OCI-LY7 (cell line): ENCODE data around the gene KRTAP10-8. TPM values are rescaled to one million over a fixed set of nuclear protein-coding genes. Genes with fewer than 3 reads are reported as not detected.
"Not testable (repeated sequence)": the region's sequence is repeated elsewhere in the genome, so short reads cannot be mapped to it uniquely, and the experiment has no call there.

ENCODE experiments used
- BruUV-seq: library from RNA; stranded (reverse); fragments of 400-500 nt; replicated peaks from 2 replicates; lab custom pipeline; 2021; lab: Mats Ljungman, UMichigan
- CTCF ChIA-PET: fragments of 300-600 bp; sonication (Branson Sonifier 250); formaldehyde crosslinking; loops from one replicate; lab custom pipeline; 2022; ENCODE audit warnings: antibody characterized with exemption; ENCODE audit not compliant: unreplicated experiment; lab: Charles Lee
- POLR2A ChIA-PET: fragments of 300-600 bp; sonication (Branson Sonifier 250); formaldehyde crosslinking; loops from one replicate; lab custom pipeline; 2022; ENCODE audit warnings: antibody characterized with exemption; lab: Charles Lee
- DNase-seq: peaks from one replicate; pipeline ENCODE4 v3.0.0-alpha.2; 2015; ENCODE audit warnings: low spot score
- H2AFZ ChIP-seq: fragments of 200-600 bp; sonication (generic), shearing (Covaris generic); 2 replicates; pipeline ENCODE4 v1.6.1; 2014; ENCODE audit warnings: mild to moderate bottlenecking, antibody characterized with exemption, low read length, moderate library complexity
- H3K27ac ChIP-seq: fragments of 200-600 bp; sonication (generic); 2 replicates; pipeline ENCODE4 v1.5.1; 2014; ENCODE audit warnings: mixed run types, low read depth, mild to moderate bottlenecking, moderate library complexity, low read length, inconsistent platforms; ENCODE audit not compliant: poor library complexity, severe bottlenecking
- H3K36me3 ChIP-seq: fragments of 200-600 bp; sonication (generic); 2 replicates; pipeline ENCODE4 v1.6.1; 2014; ENCODE audit warnings: mild to moderate bottlenecking, antibody characterized with exemption, low read length, moderate library complexity, mixed read lengths; ENCODE audit not compliant: insufficient read depth
- H3K4me1 ChIP-seq: fragments of 200-600 bp; sonication (generic); 2 replicates; pipeline ENCODE4 v1.5.1; 2014; ENCODE audit warnings: mild to moderate bottlenecking, low read length; ENCODE audit not compliant: insufficient read depth, poor library complexity, severe bottlenecking
- H3K4me2 ChIP-seq: fragments of 200-600 bp; sonication (generic); 2 replicates; pipeline ENCODE4 v1.6.1; 2014; ENCODE audit warnings: mild to moderate bottlenecking, low read length
- H3K4me3 ChIP-seq: fragments of 200-600 bp; sonication (generic); 2 replicates; pipeline ENCODE4 v1.5.1; 2014; ENCODE audit warnings: mild to moderate bottlenecking, low read depth, low read length; ENCODE audit not compliant: poor library complexity, severe bottlenecking
- H3K79me2 ChIP-seq: fragments of 200-600 bp; sonication (generic); 2 replicates; pipeline ENCODE4 v1.6.1; 2016; ENCODE audit warnings: low read depth, mild to moderate bottlenecking, low read length, moderate library complexity, mixed read lengths; ENCODE audit not compliant: insufficient read depth
- H3K9me2 ChIP-seq: fragments of 200-600 bp; sonication (generic); 2 replicates; pipeline ENCODE4 v1.6.1; 2016; ENCODE audit warnings: mild to moderate bottlenecking, low read length, mixed read lengths; ENCODE audit not compliant: insufficient read depth
- H3K9me3 ChIP-seq: fragments of 200-600 bp; sonication (generic); 2 replicates; pipeline ENCODE4 v1.6.1; 2014; ENCODE audit warnings: mild to moderate bottlenecking, mixed run types, low read length, mixed read lengths
- H4K20me1 ChIP-seq: fragments of 200-600 bp; sonication (generic); 2 replicates; pipeline ENCODE4 v1.6.1; 2014; ENCODE audit warnings: mild to moderate bottlenecking, antibody characterized with exemption, low read length, moderate library complexity, mixed read lengths; ENCODE audit not compliant: insufficient read depth
- CTCF ChIP-seq: fragments of 200-600 bp; sonication (generic); conservative IDR thresholded peaks from 2 replicates; pipeline ENCODE4 v1.5.1; 2014; ENCODE audit warnings: mild to moderate bottlenecking, antibody characterized with exemption, low read length, moderate library complexity, mixed read lengths
- EZH2phosphoT487 ChIP-seq: fragments of 200-600 bp; sonication (generic); IDR thresholded peaks from 2 replicates; pipeline ENCODE4 v1.6.1; 2018; ENCODE audit warnings: low read depth, borderline replicate concordance, mild to moderate bottlenecking, mixed run types, antibody characterized with exemption, low read length, moderate library complexity, mixed read lengths
- intact Hi-C: fragments of 100-400 bp; cut with micrococcal nuclease; formaldehyde crosslinking; loops from one replicate; pipeline ENCODE4 v1.10.0; 2022; ENCODE audit not compliant: unreplicated experiment
- total RNA-seq, 2 experiments: library from RNA; depleted of rRNA in 1 of 2; stranded (reverse); fragments of >200 nt in 1 of 2; shearing (Covaris generic) in 1 of 2; gene quantifications; 2 replicates each; pipeline ENCODE4 v1.2.3, GENCODE V29; 2014 to 2022

The KRTAP10-8 gene
- total RNA-seq, 2 experiments from 2014 or later: not detected

- Histone ChIP-seq H4K20me1 (no peaks in the 10 kb centered on the region), H3K27ac (no peak overlapping the region), H2AFZ (no peak overlapping the region), H3K9me2 (no peaks in the 10 kb centered on the region), H3K4me1 (no peaks in the 10 kb centered on the region), H3K36me3 (no peaks in the 10 kb centered on the region), H3K4me3 (no peak overlapping the region), H3K9me3 (no peaks in the 10 kb centered on the region), H3K4me2 (no peak overlapping the region), H3K79me2 (no peaks in the 10 kb centered on the region)
- BruUV-seq: no TSS peak
- ChIA-PET POLR2A (no interaction called here), CTCF (no interaction called here)
- TF ChIP-seq CTCF: no peak
- TF ChIP-seq EZH2phosphoT487: no peak
- intact Hi-C loops: no loop called here
- DNase-seq: no peak
Observed at GRCh38 chr21:44636209-44637017, 24.5 kb downstream of the KRTAP10-8 start.

DNA sequence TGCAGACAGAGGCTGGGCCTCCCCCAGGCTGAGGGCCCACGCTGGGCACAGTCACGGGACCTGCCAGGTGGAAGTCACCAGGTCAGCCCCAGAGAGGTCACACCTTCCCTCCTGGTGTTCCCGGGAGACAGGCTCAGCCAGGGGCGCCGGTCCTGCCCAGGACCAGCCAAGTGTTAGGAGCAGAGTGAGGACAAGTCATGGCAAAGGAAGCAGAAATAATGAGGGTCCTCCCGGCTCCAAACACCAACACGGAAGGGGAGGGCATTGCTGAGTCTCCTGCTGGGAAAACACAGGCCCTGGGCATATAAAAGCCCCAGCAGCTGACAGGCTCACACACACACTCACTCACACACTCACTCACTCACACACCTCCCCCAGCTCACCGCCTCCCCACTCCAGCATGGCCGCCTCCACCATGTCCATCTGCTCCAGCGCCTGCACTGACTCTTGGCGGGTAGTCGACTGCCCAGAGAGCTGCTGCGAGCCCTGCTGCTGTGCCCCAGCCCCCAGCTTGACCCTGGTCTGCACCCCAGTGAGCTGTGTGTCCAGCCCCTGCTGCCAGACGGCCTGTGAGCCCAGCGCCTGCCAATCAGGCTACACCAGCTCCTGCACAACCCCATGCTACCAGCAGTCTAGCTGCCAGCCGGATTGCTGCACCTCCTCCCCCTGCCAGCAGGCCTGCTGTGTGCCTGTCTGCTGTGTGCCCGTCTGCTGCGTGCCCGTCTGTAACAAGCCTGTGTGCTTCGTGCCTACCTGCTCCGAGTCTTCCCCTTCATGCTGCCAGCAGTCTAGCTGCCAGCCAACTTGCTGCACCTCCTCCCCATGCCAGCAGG lies 25.4 kb downstream of the KRTAP10-8 start, which contains the start of gene KRTAP10-10:
KRTAP10-10 (plus strand) TSS at position 339 of the 833 bp plus-strand sequence; CDS start at position 401, 62 bp downstream.
- H3K79me2 ChIP-seq: no peaks in the 10 kb centered on the region
- intact Hi-C loops: no loop called here
- no peaks in the 10 kb centered on the region for H3K36me3 ChIP-seq
- no peaks in the 10 kb centered on the region for H3K4me1 ChIP-seq
- H4K20me1 ChIP-seq: no peaks in the 10 kb centered on the region
- CTCF ChIA-PET: no interaction called here
- H3K9me2 ChIP-seq: no peaks in the 10 kb centered on the region
- H3K27ac ChIP-seq: no peak within 1 kb of the TSS
- TF ChIP-seq CTCF: no peak
- TF ChIP-seq EZH2phosphoT487: no peak
- no peak within 1 kb of the TSS for H3K4me2 ChIP-seq
- no peaks in the 10 kb centered on the region for H3K9me3 ChIP-seq
- no peak within 1 kb of the TSS for H3K4me3 ChIP-seq
- BruUV-seq: no TSS peak
- no peak for DNase-seq
- POLR2A ChIA-PET: no interaction called here
- H2AFZ ChIP-seq: no peak within 1 kb of the TSS

- DNase-seq, H4K20me1 ChIP-seq, intact Hi-C loops, BruUV-seq, H3K4me3 ChIP-seq, H3K4me1 ChIP-seq, H3K9me2 ChIP-seq, H3K4me2 ChIP-seq, H3K9me3 ChIP-seq, CTCF ChIA-PET, H3K36me3 ChIP-seq, H3K79me2 ChIP-seq, H3K27ac ChIP-seq, POLR2A ChIA-PET, H2AFZ ChIP-seq: not testable (repeated sequence)
Observed at GRCh38 chr21:44637851-44638348, 26.0 kb downstream of the KRTAP10-8 start.

DNA sequence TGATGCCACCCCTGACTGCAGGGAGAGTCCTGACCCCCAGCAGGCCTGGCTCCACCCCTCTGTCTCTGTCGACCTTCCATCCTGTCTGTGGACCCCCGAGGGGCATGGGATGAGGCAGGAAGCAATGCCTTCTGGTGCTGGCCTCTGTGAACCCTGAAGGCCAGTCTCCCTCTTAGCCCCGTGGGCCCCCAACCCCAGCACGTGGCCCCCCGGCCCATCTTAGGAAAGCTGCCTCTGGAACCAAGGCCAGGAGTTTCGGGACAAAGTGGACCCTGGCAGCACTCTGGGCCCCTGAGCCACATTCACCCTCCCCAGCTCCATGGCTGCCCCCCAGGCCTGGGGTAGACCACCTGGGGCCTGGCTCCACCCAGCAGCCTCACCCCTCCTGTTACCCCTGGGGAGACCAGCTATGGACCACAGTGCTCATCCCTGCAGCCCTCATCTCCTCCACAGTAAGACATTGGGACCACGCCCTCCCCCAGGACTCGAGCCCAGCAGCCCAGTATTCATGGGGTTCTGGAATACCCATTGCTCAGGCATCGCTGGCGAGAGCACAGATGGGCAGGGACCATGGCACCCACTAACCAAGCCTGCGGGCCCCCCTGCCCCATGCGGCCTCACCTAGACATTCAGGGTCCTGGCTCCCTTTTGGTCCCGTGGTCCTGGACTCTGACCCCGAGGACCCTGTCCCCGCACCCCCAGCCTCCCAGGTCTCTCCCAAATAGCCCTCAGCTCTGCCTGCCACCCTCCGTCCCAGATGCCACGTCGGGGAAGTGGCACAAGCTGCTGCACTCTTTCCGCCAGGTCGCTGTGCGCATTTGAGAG lies 26.8 kb downstream of the KRTAP10-8 start:
- BruUV-seq, H3K4me2 ChIP-seq, intact Hi-C loops, H3K27ac ChIP-seq, H3K9me2 ChIP-seq, POLR2A ChIA-PET, CTCF ChIA-PET, DNase-seq, H3K9me3 ChIP-seq, H3K4me1 ChIP-seq, H4K20me1 ChIP-seq, H3K4me3 ChIP-seq, H3K36me3 ChIP-seq, H3K79me2 ChIP-seq, H2AFZ ChIP-seq: not testable (repeated sequence)
